Stimulated activated CD8-positive, alpha-beta memory T cell treated with anti-CD3 and anti-CD28 coated beads, Interleukin-2, amount 100 ng/mL, for 1 hour (primary cell): ENCODE results near the gene DNMT3L.
A peak's percentile ranks its signal among the peaks of the same experiment; 100 is the strongest.
"Not testable (repeated sequence)": the region's sequence is repeated elsewhere in the genome, so short reads cannot be mapped to it uniquely, and the experiment has no call there.

Source experiments
- DNase-seq, 2 donors: peaks; one replicate each; pipeline ENCODE4 v3.0.0-alpha.2; 2020; ENCODE audit warnings: low read depth in 2 of 2

The DNMT3L gene

GRCh38 chr21:44295163-44295573, 33.5 kb upstream of the DNMT3L start:
- no peak for DNase-seq

DNA sequence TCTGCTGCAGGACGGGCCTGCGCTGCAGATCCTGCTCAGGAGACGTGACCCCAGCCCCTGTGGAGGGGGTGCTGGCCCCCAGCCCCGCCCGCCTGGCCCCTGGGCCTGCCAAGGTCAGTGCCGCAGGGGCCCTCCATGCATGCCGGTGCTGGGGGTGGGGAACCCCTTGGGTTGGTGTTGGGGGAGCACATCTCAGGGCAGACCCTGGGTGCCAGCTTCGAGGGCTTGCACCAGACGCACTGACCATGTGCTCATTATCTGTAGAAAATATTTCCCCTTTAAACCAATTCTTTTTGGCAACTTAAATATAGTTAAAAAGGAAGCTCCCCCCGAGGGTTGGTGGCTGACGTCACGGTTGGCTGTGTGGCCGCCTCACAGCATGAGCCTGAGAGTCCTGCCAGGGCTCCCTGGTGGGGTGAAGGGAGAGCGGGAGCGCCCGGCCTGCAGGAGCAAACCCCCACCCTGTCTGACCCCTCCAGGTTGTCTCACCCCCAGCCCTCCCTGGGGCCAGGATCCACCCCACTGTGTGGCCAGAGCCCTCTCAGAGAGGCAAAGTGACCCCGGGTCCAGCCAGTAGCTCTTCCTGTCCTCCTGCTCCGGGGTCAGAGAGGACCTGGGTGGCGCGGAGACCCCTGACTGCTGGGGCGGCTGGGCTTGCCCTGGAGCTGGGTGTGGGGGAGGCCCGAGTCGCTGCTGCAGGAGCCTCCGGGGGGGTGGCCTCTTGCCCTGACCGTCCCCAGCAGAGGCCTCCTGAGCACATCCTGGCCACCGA, 32.9 kb upstream of the DNMT3L start:
- no peak for DNase-seq

- DNase-seq, result peak in 1 of 2 donors; percentile 13
These were observed 32.0 kb upstream of the DNMT3L start for GRCh38 chr21:44293551-44294231.

DNA sequence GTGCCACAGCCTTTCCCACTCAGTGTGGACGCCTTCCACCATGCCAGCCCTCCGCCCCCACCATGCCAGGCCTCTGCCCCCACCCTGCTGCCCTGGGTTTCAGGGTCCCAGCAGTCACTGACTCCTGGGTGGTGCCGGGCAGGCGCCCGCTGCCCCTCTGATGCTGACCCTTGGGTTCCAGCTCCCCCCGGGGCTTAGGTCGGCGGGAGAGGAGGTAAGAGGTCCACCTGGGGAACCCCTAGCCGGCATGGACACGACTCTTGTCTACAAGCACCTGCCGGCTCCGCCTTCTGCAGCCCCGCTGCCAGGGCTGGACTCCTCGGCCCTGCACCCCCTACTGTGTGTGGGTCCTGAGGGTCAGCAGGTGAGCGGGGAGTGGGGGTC, 31.1 kb upstream of the DNMT3L start:
- no peak for DNase-seq

DNA sequence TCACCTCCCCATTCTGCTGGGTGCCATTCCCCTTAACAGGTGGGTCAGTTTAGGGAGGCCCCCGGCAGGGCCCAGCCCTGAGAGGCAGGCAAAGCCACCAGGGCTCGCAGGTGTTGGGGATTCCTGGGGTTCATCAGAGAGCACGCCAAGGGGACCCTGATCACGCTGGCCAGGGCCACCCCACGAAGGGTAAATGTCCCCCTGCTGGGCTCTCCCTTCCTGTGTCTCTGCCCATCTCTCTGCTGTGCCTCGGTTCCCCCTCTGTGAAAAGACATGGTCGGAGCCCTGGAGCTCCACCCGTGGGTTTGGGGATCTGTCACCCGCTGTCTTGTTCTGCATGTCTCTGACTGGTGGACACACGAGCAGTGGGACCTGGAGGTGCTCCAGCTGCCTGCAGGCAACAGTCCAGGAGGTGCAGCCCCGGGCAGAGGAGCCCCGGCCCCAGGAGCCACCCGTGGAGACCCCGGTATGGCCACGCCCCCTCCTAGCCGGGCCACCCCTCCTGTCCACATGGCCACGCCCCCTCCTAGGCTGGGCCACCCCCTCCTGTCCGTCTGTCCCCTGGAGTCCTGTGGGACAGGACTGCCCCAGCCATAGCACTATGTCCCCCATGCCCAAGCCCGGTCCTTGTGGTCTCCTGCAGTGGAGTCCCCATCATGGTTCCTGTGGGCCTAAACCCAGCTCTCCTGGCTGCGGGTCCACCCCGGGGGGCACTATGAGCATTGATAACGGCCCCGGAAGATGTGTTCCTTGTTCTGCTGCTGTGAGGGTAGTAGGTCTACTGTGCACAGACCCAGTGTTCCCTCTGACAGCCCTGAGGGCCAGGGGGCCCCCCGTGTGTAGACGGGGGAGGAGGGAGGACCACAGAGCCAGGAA, 30.5 kb upstream of the DNMT3L start:
- DNase-seq, result no peak

GRCh38 chr21:44291078-44291935, 29.6 kb upstream of the DNMT3L start:
- no peak for DNase-seq

- DNase-seq, result no peak
These were observed 28.8 kb upstream of the DNMT3L start for GRCh38 chr21:44290327-44291077.

DNA sequence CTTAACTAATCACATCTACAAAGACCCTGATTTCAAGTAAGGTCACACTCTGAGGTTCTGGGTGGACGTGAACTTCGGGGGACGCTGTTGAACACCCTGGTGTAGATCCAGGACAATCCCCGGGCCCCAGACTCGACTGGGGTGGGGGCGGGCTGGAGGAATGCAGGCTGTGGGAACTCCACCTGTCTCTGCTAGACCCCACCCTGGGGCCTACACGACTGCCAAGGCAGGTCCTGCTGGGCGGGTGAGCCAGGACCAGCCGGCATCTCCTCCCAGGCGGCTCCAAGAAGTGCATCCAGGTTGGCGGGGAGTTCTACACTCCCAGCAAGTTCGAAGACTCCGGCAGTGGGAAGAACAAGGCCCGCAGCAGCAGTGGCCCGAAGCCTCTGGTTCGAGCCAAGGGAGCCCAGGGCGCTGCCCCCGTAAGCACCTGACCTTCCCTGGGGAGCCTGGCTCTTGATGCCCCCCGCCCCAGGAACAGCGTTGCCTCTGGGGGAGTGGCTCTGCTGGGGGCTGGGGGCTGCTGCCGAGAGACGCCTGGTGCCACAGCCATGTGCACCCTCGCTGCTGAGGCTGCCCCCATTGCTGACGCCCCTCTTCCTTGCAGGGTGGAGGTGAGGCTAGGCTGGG, 27.8 kb upstream of the DNMT3L start:
- DNase-seq, result no peak

DNA sequence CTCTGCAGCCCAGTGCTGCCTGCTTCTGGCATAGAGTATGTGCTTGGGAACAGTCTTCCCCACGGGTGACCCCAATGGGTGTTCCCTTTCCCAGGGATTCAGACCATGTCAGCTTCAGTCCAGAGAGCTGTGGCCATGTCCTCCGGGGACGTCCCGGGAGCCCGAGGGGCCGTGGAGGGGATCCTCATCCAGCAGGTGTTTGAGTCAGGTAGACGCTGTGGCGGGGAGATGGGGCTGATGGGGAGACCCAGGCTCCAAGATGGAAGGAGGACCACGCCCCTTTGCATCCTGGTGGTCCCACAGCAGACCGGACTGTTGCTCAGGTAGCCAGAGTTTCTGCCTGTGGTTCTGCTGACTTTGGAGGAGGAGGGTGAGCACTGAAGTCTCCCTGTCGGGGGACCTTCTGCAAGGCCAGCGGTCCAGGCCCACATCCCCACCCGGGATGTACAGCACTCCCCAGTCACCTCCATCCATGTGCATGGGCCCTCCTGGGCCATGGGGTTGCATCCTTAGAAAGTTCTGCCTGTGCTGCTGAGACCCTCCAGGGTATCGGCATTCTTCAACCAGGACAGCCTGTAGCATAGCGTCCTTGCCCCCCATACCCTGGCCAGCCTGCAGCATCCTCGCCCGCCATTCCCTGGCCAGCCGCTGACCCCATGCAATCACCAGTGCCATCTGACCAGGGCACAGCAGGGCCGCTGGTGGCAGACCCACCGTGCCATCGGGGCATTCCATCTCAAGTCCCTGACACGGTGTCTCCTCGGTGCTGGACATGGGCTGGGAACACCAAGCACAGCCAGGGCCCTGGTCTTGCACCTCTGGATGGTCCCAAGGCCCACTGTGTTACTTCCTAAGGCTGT, 26.8 kb upstream of the DNMT3L start:
- DNase-seq, result no peak

DNA sequence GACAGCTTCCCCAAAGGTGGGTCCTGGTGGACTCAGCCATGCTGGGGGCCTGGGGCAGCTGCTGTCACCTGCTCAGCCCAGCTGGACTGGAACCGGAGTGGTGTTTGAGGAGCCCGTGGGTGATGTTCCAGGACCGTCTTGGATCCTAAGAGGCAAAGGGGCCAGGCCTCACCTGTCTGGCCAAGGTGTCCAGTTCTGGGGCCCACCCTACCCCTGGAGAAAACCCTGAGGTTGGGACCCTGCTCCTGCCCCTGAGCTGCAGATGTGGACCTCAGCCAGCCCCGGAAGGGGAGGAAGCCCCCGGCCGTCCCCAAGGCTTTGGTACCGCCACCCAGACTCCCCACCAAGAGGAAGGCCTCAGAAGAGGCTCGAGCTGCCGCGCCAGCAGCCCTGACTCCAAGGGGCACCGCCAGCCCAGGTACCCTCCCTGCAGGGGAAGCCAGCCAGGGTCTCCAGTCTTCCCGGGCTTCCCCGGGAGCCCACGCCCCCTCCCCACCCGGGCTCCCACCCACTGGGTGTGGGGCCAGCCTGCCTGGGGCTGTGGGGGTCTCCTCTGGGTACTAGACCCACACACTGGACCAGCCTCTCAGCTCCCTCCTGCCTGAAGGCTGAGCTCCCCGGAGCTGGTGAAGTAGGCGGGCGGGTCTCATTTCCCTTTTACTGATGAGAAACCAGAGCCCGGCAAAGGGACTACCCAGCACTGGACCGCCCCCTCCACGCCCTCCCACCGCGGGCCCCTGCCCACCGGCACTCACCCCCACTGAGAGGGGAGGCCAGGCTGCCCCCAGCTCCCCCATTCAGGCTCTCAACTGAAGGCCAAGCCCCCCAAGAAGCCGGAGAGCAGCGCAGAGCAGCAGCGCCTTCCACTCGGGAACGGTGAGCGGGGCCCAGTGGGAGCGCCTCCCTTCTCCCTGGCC, 25.3 kb upstream of the DNMT3L start:
- no peak for DNase-seq

GRCh38 chr21:44286086-44286715, 24.5 kb upstream of the DNMT3L start:
- no peak for DNase-seq

GRCh38 chr21:44285138-44285992, 23.7 kb upstream of the DNMT3L start, which contains the start of gene AIRE:
Gene AIRE (plus strand): TSS chr21:44285876. CDS start chr21:44286007, 131 bp downstream.
- no peak for DNase-seq

DNA sequence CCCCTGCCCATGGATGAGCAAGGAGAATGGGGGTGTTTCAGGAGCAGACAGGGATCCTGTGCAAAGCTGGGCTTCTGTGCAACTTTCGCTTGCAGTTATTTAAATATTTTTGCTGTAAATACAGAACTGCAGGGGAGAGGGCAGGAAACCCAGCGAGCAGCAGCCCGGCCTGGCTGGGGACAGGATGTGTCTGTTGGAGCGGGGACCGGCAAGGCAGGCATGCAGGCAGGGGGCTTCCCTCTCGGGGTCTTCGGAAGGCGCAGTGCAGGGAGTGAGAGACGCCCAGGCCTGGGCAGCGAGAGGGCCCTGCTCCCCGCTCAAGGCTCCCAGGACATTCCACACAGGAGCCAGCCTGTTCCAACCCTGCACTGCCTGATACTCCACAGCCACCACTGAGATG, 22.3 kb upstream of the DNMT3L start:
- DNase-seq, result no peak

GRCh38 chr21:44283211-44283785, 21.6 kb upstream of the DNMT3L start:
- DNase-seq, result not testable (repeated sequence)

GRCh38 chr21:44282370-44282769, 20.7 kb upstream of the DNMT3L start:
- no peak for DNase-seq

DNA sequence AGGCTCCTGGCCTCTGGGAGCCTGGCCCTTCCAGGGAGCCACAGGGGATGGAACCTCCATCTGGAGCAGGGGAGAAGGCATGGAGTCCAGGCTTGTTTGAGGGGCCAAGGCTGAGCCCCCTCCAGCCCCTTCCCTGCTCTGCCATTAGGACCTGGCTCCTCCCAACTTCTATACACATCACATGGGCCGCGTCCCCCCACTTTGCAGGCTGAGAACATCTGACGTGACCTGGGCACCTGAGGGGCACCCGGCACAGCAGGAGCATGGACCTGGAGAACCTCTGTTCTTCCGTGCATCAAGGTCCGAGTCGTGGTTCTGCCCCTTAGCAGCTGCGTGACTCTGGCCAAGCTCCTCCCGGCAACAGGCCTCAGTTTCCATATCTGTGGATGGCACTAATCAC, 20.1 kb upstream of the DNMT3L start:
- no peak for DNase-seq
